Activated CD8-positive, alpha-beta memory T cell treated with anti-CD3 and anti-CD28 coated beads for 36 hours (primary cell): ENCODE data around the gene TGFA. TPM values are rescaled to one million over a fixed set of nuclear protein-coding genes. Genes with fewer than 3 reads are reported as not detected.
"Not testable (repeated sequence)": the region's sequence is repeated elsewhere in the genome, so short reads cannot be mapped to it uniquely, and the experiment has no call there.

Experiments
- CTCF ChIA-PET: fragments of 350-600 bp; sonication (Branson Sonifier 250); formaldehyde crosslinking; loops from one replicate; lab custom pipeline; 2021; ENCODE audit warnings: antibody characterized with exemption; lab: Charles Lee
- POLR2A ChIA-PET: fragments of 350-600 bp; sonication (Branson Sonifier 250); formaldehyde crosslinking; loops from one replicate; lab custom pipeline; 2021; ENCODE audit warnings: antibody characterized with exemption; lab: Charles Lee
- total RNA-seq, 2 experiments: library from RNA; stranded (reverse); gene quantifications; one replicate each; pipeline ENCODE4 v1.2.3, GENCODE V29; 2021

Gene TGFA
- total RNA-seq, 2 experiments from 2014 or later, result 0.11 to 0.13 TPM

DNA sequence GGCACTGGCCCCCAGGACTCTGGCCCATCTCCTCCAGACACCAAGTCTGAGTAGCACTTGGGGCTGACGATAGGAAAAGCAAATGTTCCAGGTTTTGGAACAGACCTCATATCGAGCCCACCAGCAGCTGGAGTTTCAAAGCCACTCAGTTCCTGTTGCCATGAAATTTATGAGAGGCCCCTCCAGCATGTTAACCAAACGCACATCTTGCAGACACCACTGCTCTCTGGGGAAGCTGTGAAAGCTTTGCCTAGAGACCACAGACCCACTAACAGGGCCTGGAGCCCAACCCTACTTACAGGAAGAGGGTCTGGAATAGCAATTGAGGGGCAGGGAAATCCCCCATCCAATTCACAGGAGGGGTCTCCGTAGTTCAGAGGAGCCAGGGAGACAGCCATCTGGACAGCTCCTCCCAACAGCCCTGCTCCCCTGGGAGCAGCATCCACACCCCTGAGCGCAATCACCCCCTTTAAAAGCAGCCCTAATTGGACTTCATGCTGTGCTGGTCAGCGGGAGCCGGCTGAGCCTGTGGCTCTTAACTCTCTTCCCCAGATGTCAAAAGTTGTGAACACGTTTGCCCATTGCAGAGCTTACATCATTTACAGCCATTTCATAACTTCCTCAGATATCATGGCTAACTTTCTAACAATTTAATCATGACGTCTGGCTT lies 81.3 kb downstream of the TGFA start:
- ChIA-PET CTCF (no interaction called here), POLR2A (no interaction called here)

DNA sequence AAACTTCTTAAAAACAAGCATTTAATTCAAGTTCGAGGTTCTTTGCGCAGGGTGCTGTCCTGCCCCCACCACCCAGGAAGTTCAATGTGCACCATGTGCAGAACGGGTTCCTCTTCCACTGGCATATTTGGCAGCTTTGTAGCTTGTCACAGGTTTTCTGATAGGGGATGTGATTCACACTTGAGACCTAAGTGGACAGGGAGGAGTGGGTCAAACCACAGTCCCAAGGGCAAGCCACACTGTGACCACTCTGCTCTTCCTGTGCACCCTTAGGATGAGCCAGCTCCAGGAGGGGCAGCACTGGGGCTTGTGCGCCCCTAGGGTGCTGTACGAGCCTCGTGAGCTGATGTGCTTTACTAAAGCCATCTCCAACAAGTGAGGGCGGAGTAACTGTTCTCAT lies 82.5 kb downstream of the TGFA start:
- POLR2A ChIA-PET, result no interaction called here
- CTCF ChIA-PET, result no interaction called here

DNA sequence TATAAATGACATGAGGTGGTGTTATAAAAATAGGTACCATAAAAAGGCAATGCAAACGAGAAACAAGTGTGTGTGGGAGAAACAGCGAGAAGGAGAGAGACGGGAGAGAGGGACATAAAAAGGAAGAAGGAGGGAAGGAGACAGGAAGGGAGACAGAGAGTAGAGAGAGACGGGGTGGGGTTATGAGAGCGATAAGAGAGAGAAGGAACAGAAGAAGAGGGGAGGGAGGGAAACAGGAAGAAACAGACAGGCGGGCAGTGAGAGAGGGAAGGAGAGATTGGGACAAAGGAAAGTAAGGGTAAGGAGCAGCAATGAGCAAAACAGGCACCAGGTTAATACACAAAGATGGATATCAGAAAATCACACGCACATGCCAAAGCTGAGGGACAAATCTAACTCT lies 83.7 kb downstream of the TGFA start:
- ChIA-PET CTCF (no interaction called here), POLR2A (no interaction called here)

DNA sequence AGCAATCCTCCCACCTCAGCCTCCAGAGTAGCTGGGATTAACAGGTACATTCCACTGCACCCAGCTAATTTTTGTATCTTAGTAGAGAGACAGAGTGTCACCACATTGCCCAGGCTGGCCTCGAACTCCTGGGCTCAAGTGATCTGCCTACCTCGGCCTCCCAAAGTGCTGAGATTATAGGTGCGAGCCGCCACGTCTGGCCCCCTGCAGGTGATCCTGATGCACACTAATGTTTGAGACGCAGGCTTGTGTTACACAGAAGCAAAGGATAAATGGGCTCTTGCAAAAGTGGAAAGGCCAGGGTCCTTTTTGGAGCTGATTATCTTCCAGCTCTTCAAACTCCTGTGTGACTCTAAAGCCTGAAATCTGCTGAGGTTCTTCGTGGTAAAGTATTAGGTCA lies 84.2 kb downstream of the TGFA start:
- ChIA-PET CTCF (no interaction called here), POLR2A (no interaction called here)

DNA sequence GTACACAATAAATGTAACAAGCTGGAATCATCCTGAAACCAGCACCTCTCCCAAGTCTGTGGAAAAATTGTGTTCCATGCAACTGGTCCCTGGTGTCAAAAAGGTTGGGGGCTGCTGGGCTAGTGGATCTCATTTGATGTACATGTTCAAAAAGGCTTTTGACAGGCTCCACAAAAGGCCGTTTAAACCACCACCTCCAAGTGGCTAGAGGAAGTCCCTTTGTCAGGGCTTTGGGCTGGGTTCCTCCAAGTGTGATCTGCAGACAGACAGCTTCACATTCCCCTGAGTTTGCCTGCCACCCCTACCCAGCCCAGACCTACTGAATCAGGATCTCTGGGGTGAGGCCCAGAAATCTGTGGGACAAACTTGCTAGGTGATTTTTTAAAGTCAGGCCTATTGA lies 84.7 kb downstream of the TGFA start:
- ChIA-PET CTCF (no interaction called here), POLR2A (no interaction called here)

DNA sequence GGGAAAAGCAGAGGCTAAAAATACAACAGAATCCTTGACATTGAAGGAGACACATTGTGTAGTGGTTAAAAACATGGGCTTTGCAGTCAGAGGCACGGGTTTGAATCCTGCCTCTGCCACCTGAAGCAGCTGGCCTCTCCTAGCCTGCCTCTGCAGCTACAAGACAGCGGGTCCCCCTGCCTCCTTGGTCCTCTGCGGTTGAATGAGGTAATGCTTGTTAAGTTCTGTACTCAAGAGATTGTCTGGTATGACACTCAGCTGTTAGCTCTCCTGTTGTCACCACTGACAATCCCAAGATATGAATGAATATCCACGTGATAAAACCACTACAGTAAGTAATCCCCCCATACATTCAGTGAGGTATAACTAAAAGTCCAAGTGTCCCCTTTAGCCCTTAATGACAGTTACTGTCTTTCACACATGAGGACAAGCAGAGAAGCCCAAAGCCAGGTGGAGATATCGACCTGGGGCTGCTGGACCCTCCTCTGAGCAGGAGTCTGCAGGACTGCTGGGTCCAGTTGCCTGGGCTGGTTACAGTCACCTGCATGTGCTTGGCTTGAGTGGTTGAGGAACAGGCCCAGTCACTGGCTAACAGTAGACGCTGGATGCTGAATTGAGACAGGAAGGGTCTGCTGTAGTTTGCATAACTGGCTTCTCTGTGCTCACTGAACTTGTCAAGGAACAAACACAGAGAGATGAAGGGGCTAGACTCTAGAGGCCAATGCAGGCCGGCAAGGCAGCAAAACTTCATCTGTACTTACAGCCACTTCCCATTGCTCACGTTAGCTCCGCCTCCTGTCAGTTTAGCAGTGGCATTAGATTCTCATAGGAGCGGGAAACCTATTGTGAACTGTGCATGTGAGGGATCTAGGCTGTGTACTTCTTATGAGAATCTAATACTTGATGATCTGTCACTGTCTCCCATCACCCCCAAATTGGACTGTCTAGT lies 85.5 kb downstream of the TGFA start:
- ChIA-PET CTCF (no interaction called here), POLR2A (no interaction called here)

DNA sequence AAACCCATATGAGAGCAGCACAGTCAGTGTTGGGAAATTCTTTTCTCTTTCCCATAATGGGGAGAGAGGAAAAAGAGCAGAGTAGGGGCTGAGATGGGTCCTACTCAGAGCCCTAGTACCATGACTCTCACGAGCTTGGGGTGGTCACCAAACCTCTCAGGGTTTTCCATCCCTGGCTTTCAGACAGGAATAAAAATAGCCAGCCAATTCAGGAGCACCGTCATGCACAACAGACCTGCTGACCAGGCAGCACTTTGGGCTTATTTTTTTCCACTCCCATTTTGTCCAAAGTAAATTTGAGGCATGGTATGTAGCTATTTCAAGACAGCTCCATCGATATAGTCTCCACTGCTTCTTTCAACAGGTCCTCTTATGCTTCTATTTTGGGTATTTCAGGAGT lies 86.4 kb downstream of the TGFA start:
- ChIA-PET POLR2A (no interaction called here), CTCF (no interaction called here)

DNA sequence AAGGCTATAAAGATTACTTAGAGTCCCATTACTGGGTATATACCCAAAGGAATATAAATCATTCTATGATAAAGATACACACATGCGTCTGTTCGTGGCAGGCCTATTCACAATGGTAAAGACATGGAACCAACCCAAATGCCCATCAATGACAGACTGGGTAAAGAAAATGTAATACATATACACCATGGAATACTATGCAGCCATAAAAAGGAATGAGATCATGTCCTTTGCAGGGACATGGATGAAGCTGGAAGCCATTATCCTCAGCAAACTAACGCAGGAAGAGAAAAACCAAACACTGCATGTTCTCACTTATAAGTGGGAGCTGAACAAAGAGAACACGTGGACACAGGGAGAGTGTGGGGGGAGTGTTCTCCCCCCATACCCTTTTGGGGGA lies 87.0 kb downstream of the TGFA start:
- POLR2A ChIA-PET, CTCF ChIA-PET: not testable (repeated sequence)

DNA sequence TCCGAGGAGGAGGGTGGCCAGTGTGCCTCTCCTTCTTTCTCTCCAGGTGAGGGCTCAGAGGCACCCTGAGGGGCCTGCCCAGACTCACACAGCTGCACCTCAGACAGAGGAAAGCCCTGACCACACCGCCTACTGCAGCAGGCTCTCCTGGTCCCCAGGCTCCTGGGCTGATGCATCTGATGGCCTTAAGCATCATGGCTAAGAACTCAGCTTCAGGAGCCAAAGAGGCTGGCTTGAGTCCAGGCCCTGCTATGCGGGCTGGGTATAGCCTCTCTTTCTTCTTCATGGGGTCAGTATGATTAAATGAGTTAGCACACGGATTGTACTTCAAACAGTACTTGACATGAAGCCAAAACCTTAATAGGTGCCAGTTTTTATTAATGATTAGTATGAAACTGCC lies 89.6 kb downstream of the TGFA start:
- ChIA-PET POLR2A (no interaction called here), CTCF (no interaction called here)

DNA sequence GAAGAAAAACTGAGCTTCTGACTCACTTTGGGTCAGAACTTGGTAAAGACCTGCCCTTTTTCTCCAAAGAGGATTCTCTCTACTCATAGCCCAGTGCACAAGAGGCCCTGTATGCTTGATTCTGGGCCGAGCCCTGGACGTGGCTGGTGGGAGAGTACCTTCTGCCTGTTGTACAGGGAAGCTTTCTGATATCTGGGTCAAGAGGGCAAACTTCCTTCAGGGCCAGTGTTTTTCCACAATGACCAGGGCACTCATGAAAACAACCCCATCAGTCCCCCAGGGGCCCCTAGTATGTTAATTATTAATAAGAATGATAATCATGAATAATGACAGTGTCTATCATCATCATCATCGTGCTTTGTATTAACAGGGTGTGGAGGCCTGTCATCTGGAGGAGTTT lies 90.0 kb downstream of the TGFA start:
- ChIA-PET POLR2A (no interaction called here), CTCF (no interaction called here)

DNA sequence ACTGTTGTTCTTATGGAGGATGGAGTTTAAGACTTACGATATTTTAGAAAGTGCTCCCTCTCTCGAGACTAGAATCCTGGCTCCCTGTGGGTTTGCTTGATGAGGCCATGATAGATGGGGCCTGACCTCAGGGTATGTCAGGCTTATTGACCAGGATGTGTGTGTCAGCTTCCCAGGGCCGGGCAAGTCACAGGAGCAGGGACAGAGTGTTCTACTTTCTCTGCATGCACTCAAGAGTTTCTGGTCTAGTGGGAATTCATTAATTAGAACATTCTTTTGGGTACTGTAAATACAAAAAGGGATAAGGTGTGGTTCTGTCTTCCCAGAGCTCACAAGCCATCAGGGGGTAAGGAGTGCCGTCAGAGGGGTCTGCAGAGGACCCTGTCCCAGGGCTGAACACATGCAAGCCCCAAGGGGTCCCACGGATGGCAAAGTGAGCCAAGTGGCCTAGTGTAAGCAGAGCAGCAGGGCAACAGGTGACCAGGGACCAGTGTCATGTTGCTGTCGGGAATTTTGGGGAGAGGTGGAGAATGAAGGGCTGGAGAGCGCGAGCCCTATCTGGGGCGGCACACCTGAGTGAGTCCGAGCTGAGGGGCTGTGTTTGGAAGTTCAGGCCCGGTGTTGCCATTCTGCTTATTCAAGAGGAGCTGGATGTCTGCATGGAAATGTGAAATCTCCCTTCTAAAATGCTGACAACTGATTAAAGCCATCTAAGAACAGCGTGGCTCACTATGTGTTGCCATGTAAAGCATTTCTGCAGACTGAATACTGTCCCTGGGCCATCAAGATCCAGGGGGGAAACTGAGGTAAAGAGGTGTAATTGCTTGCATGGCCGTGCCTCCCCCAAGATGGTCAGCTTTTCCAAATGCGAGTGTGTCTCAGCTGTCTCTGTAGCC lies 91.4 kb downstream of the TGFA start:
- CTCF ChIA-PET, result no interaction called here
- POLR2A ChIA-PET, result no interaction called here

DNA sequence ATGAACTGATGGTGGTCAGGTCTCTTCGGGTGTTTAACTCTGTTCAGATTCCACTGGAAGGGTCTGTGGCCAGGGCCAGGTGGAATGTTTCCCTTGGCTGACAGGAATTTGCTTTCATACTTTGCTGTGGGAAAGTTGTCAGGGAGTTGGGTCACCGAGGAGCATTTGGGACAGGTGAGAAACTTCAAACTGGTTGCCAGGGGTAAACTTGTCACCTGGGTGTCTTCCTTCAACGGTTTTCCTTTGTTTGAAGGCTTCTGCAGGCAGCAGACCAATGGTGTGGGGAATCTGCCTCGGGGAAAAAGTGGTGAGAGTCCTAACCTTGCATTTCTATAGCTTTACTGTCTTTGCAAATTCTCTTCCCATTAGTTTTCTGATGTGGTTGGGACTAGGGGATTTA lies 92.2 kb downstream of the TGFA start:
- POLR2A ChIA-PET, result no interaction called here
- CTCF ChIA-PET, result no interaction called here

DNA sequence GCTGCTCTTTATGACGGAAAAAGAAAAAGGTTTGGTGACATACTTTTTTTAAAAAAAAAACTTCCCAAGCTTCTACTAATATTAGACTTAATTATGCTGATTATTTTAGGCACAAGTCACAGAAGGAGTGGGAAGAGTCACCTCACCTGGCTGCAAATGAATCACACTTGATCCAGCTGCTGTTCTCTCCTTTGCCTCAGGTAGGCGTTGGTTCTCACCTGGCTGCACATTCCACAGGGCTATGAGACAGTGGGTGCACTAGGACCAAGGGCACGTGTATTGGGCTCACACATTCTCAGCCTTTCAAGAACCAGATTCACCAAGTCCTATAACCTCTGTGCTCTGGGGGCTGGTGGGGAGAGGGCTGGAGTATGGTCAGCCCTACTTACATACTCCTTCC lies 93.3 kb downstream of the TGFA start:
- POLR2A ChIA-PET, result no interaction called here
- CTCF ChIA-PET, result no interaction called here

DNA sequence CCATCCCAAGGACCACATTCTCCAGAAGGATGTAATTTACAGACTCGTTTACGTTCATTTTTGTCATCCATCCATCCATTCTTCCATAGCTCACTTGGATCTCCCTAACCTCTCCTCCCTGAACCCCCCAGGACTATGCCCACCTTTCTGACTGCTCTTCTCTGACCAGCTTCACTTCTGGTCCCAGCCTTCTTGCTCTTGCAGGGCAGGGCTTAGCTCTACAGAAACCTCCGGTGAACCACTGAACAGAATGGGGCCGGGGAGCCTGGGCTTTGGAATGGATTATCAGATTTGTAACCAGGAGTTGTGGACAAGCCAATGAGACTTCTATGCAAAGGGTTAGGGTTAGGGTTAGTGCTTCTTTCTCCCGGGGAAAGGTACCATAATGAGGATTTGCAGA lies 95.0 kb downstream of the TGFA start:
- CTCF ChIA-PET, result no interaction called here
- POLR2A ChIA-PET, result no interaction called here

DNA sequence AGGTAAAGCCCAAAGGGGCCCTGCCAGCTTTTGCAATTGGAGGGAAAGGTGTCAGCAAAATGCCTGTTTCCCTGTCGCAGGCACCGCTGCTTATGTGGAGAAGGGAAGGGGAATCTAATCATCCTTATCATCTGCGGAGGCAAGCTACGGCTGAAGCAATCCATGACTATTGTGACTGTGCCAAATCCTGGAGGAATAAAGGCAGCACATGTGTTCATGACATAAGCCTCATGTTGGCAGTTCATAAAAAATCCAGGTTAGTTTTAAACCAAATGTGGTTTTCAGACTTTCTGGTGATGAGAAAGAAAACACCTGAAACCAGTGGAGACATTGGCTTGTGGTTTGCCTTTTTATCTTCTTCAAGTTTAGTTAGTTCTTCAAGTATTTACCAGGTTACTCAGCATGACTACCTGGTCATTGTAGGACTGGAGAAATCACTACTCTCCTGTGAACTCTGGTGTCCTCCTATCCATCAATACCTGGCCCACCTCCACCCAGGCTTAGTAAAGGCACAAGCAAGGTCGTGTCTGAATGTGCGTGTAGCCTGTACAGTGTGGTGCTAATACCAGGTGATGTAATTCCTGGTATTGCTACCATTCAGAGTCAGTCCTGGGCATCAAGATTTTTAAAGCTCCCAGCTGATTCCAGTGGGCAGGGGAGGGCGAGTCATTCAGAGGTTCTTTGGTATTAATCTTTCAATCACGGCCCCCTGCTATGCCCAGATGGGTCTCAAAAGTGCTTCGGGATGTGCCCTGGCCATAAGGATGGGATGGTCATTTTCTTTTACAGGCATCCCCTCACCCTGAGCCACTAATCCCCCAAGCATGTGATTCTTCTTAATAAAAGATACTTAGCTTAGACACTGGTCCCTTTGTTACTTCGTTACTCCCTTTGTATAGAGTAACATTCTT lies 96.8 kb downstream of the TGFA start:
- ChIA-PET POLR2A (no interaction called here), CTCF (no interaction called here)

DNA sequence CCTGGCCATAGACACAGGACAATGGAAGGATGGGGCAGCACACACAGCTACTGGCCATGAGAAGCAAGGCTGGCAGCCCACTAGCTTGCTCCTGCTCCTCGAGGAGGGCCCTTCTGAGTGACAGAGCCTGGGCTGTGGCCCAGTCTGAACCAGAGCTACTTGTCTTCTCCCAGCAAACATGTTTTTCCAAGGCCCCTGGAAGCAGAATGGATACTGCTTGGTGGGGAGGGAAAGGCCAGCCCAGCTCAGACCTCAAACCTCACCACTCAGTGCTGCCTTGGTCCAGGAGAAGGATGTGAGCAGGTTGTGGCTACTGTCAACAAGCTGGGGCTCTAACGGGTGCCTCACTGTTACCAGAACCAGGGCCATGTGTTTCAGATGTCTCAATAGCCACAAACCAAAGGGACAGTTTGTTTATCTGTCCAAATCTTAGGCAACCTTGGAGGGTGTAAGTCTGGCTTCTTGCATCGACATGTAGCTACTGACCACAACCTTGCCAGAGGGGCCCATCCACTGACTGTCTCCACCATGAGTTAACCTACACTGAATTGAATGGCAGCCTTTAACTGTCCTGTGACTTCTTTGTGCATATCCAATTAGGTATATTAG lies 98.6 kb downstream of the TGFA start:
- POLR2A ChIA-PET, result no interaction called here
- CTCF ChIA-PET, result no interaction called here

DNA sequence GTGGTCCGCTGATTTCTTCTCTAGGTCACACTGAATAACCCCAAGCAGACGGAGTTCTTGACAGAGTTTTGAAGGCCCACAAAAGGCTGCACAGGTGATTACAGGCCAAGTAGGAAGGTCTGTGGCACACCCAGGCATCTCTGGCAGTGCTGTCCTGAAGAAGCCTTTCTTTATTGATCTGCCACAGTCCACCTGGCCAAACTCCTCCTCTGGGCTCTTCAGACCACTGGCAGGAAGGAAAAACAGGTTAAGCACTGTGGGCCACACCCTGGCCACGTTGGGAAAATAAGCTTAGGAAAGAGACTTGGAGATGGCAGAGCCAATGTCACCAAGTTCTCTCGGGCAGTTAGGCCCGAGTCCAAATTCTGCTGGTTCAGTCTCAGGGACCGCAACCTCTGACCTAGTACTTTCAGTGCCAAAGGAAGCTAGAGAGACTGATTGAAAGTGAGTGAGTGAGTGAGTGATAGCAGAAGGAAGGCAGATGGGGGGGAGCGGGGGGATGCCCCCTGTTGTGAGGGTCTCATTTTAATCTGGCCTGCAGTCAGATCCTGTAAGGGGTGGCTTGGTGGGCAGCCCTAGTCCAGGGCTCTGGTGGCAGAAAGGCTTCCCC lies 102.9 kb downstream of the TGFA start:
- ChIA-PET POLR2A (no interaction called here), CTCF (no interaction called here)

DNA sequence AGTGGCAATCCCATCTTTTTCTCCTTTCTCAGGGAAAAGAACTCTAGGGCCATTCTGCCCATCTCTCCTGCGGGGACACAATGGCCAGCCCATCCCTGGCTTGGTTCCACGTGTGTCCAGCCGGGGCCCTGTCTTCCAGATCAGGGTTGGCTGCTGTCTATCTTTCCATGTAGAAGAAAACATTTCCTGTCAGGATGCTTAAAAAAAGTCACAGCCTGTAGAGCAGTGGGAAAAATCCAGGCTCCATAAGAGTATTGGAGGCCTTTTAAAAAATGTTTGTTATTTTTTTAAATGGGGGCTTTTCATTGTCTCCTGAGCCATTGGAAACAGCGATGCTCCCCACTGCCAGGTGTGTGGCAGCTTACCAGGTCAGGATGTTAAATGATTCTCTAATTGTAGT lies 105.6 kb downstream of the TGFA start:
- POLR2A ChIA-PET, result no interaction called here
- CTCF ChIA-PET, result no interaction called here
